K562 (cell line): ENCODE results near the gene GALNT15. TPM values are rescaled to one million over a fixed set of nuclear protein-coding genes. Genes with fewer than 3 reads are reported as not detected.

Experiments
- ATAC-seq: fragments of 200-7000 bp; cut with Tn5 transposase; 3 replicates; pipeline ENCODE4 v1.9.1; 2020; ENCODE audit warnings: moderate library complexity
- BruUV-seq: library from RNA; stranded (reverse); fragments of 400-500 nt; replicated peaks from 2 replicates; lab custom pipeline; 2021; lab: Mats Ljungman, UMichigan
- CTCF ChIA-PET: fragments of 300-600 bp; formaldehyde crosslinking; extraction: SDS; loops from one replicate; lab custom pipeline; 2021; ENCODE audit warnings: low intra/inter-chr PET ratio; lab: Yijun Ruan, JAX
- POLR2A ChIA-PET: fragments of 300-600, 350-650 bp; sonication (Branson Sonifier 250); formaldehyde crosslinking; extraction: SDS; loops from one replicate; lab custom pipeline; 2021; ENCODE audit warnings: antibody characterized with exemption, inconsistent platforms; lab: Yijun Ruan, JAX
- DNase-seq, 4 experiments: peaks; one replicate each; pipeline versions ENCODE4 v3.0.0 to v3.0.0-alpha.2; 2011 to 2018; ENCODE audit warnings: low spot score in 3 of 4, mixed read lengths in 3 of 4; ENCODE audit errors: extremely low read depth in 1 of 4
- FAIRE-seq: peaks from 2 replicates; lab custom pipeline; 2011; peaks lifted over from hg19 to GRCh38; lab: Jason Lieb, UNC
- H2AFZ ChIP-seq: 2 replicates; pipeline ENCODE4 v1.6.0; 2011; ENCODE audit warnings: low read depth, low read length, control low read depth, inconsistent platforms
- H3K27ac ChIP-seq: fragments of 200-600 bp; 3 replicates; pipeline ENCODE4 v1.8.0; 2011; ENCODE audit warnings: low read depth, mild to moderate bottlenecking, control low read depth, inconsistent platforms, low read length, moderate library complexity, mixed read lengths; ENCODE audit errors: extremely low read depth
- H3K27me3 ChIP-seq, 2 experiments: fragments of 300-600 bp in 1 of 2; 2 replicates in 1 of 2; 3 replicates in 1 of 2; pipeline versions ENCODE4 v1.6.0 to v1.8.0; 2011; ENCODE audit warnings: inconsistent platforms in 2 of 2, low read length in 2 of 2, mild to moderate bottlenecking in 1 of 2, mixed read lengths in 1 of 2, moderate library complexity in 1 of 2; ENCODE audit not compliant: control insufficient read depth in 2 of 2, insufficient read depth in 2 of 2
- H3K36me3 ChIP-seq: fragments of 300-600 bp; 3 replicates; pipeline ENCODE4 v1.8.0; 2011; ENCODE audit warnings: mild to moderate bottlenecking, low read length, inconsistent platforms; ENCODE audit not compliant: control insufficient read depth, insufficient read depth
- H3K4me1 ChIP-seq, 2 experiments: fragments of 200-600 bp in 1 of 2; replicated peaks in 1 of 2; 2 replicates in 1 of 2; 3 replicates in 1 of 2; pipeline versions ENCODE4 v1.5.1 to v1.8.0; 2011; ENCODE audit warnings: inconsistent platforms in 2 of 2, low read length in 2 of 2, mild to moderate bottlenecking in 1 of 2, mixed read lengths in 1 of 2, moderate library complexity in 1 of 2; ENCODE audit not compliant: control insufficient read depth in 2 of 2, insufficient read depth in 2 of 2
- H3K4me2 ChIP-seq: 2 replicates; pipeline ENCODE4 v1.6.1; 2011; ENCODE audit warnings: low read length, control low read depth, inconsistent platforms, mixed read lengths; ENCODE audit not compliant: insufficient read depth
- H3K4me3 ChIP-seq: fragments of 200-600 bp; sonication (generic), shearing (Covaris generic); 2 replicates; pipeline ENCODE4 v1.5.1; 2016; ENCODE audit warnings: control low read depth, inconsistent platforms
- H3K79me2 ChIP-seq: fragments of 200-600 bp; 3 replicates; pipeline ENCODE4 v1.8.0; 2011; ENCODE audit warnings: low read length, inconsistent platforms; ENCODE audit not compliant: control insufficient read depth, insufficient read depth
- H3K9ac ChIP-seq, 2 experiments: 2 replicates each; pipeline versions ENCODE4 v1.6.0 to v1.6.1; 2011; ENCODE audit warnings: low read depth in 2 of 2, low read length in 2 of 2, control low read depth in 1 of 2, inconsistent platforms in 1 of 2, mild to moderate bottlenecking in 1 of 2, mixed read lengths in 1 of 2; ENCODE audit not compliant: insufficient read depth in 1 of 2
- H3K9me1 ChIP-seq: one replicate; pipeline ENCODE4 v1.6.0; 2011; ENCODE audit warnings: inconsistent platforms, mild to moderate bottlenecking, low read length, moderate library complexity; ENCODE audit not compliant: control insufficient read depth, insufficient read depth
- H3K9me3 ChIP-seq: replicated peaks from 2 replicates; pipeline ENCODE4 v1.5.1; 2011; ENCODE audit warnings: low read depth, low read length, inconsistent platforms; ENCODE audit not compliant: control insufficient read depth, insufficient read depth
- H4K20me1 ChIP-seq: replicated peaks from 2 replicates; pipeline ENCODE4 v1.6.1; 2011; ENCODE audit warnings: low read length, inconsistent platforms, mixed read lengths; ENCODE audit not compliant: control insufficient read depth, insufficient read depth
- RAD21 ChIP-seq, 2 experiments: fragments of 250-450 bp in 1 of 2; fragments of 450-650 bp in 1 of 2; sonication (Bioruptor Pico) in 1 of 2; formaldehyde crosslinking in 1 of 2; IDR thresholded peaks in 1 of 2; conservative IDR thresholded peaks in 1 of 2; 2 replicates each; pipeline versions ENCODE4 v1.4.0 to v1.8.0; 2020 to 2022; ENCODE audit warnings: mild to moderate bottlenecking in 2 of 2, moderate library complexity in 1 of 2
- WGBS: fragments of 100-300 bp; shearing (Covaris generic); methylation state at CpG from one replicate; pipeline ENCODE4 v1.1.6; 2016; ENCODE audit warnings: low coverage, mixed read lengths; ENCODE audit not compliant: insufficient coverage; ENCODE audit errors: missing lambda C conversion rate; 5-methylcytosine and 5-hydroxymethylcytosine counted together
- in situ Hi-C: fragments of 300-500 bp; cut with MboI; formaldehyde crosslinking; loops from 4 replicates; pipeline ENCODE4 v1.15.0; 2018; ENCODE audit warnings: inconsistent platforms, mixed read lengths
- intact Hi-C: fragments of 100-400 bp; cut with micrococcal nuclease; formaldehyde crosslinking; loops from 2 replicates; pipeline ENCODE4 v1.14.2; 2022
- polyA plus RNA-seq, 8 experiments: library from polyadenylated mRNA; depleted of rRNA in 4 of 8; stranded (reverse) in 5 of 8; unstranded in 3 of 8; fragments of >200 nt; fragmentation: Nextera tagmentation in 2 of 8; fragmentation: Illumina TruSeq in 1 of 8; extraction: Ambion mirVana in 2 of 8; extraction: Trizol in 1 of 8; gene quantifications; 2 replicates each; pipeline versions ENCODE4 v1.2.1 to v1.2.3, GENCODE V29; 2011 to 2014; ENCODE audit warnings: inconsistent platforms in 1 of 8, missing spikeins in 1 of 8
- total RNA-seq, 7 experiments: library from RNA; depleted of rRNA in 6 of 7; stranded (reverse); fragments of >200 nt in 6 of 7; fragmentation: Illumina TruSeq in 2 of 7; extraction: Trizol in 2 of 7; gene quantifications; 2 replicates each; pipeline versions ENCODE4 v1.2.1 to v1.2.3, GENCODE V29; 2011 to 2021; ENCODE audit warnings: low replicate concordance in 1 of 7
- TF ChIP-seq, protein P1 (sequence below): fragments of 250-450 bp; sonication (Bioruptor Pico); IDR thresholded peaks from 2 replicates; pipeline ENCODE4 v1.5.0; 2021; ENCODE audit warnings: mild to moderate bottlenecking, moderate library complexity

The GALNT15 gene
- total and polyA plus RNA-seq, 9 of the 15 experiments (the other 6 are each of a cell fraction or from before 2014, with no cell fraction given): not detected

DNA sequence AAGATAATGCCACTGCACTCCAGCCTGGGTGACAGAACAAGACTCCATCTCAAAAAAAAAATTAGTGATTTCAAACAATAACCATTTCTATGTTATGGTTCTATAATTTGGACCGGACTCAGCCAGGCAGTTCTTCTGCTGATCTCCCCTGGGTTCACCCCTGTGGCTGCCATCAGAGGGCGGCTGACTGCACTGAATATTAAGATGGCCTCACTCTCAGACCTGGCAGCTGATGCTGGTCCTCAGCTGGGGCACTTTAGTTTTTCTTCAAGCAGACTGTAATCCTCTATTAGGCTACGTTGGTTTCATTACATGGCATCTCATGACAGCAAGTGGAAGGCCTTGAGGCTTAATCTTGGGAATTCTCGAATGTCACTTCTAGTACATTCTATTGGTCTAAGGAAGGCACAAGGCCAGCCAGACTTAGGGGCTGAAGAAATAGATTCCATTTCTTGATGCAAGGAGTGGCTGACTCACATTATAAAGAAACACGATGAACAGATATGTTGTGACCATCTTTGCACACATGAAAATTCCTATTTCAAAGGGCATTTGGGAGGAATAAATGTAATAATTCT, 12.8 kb downstream of the GALNT15 start:
- H3K79me2 ChIP-seq: no peaks in the 10 kb centered on the region
- ATAC-seq (no peak), DNase-seq (no peak), FAIRE-seq (no peak)
- in situ Hi-C loops (no loop called here), intact Hi-C loops (no loop called here)
- H3K4me2 ChIP-seq: no peak overlapping the region
- no peak overlapping the region for H3K27ac ChIP-seq
- H3K27me3 ChIP-seq: peaks cover 18 to 32% of the 10 kb centered on the region in 2 experiments
- ChIA-PET POLR2A (no interaction called here), CTCF (no interaction called here)
- H3K9me3 ChIP-seq: no peaks in the 10 kb centered on the region
- no peaks in the 10 kb centered on the region for H4K20me1 ChIP-seq
- H3K9ac ChIP-seq: no peak overlapping the region
- no peak overlapping the region for H3K4me3 ChIP-seq
- H2AFZ ChIP-seq: no peak overlapping the region
- H3K9me1 ChIP-seq: no peaks in the 10 kb centered on the region
- TF ChIP-seq RAD21 (CRISPR knock-in tag; conservative IDR thresholded peaks at IDR 0.05 in 1 of 2, IDR thresholded peaks at IDR 0.05 in 1 of 2): 0 out of 4 replicates have a peak, but pooled peaks of 1 of the 2 experiments have one; percentile 10
- TF ChIP-seq, protein P1, sequence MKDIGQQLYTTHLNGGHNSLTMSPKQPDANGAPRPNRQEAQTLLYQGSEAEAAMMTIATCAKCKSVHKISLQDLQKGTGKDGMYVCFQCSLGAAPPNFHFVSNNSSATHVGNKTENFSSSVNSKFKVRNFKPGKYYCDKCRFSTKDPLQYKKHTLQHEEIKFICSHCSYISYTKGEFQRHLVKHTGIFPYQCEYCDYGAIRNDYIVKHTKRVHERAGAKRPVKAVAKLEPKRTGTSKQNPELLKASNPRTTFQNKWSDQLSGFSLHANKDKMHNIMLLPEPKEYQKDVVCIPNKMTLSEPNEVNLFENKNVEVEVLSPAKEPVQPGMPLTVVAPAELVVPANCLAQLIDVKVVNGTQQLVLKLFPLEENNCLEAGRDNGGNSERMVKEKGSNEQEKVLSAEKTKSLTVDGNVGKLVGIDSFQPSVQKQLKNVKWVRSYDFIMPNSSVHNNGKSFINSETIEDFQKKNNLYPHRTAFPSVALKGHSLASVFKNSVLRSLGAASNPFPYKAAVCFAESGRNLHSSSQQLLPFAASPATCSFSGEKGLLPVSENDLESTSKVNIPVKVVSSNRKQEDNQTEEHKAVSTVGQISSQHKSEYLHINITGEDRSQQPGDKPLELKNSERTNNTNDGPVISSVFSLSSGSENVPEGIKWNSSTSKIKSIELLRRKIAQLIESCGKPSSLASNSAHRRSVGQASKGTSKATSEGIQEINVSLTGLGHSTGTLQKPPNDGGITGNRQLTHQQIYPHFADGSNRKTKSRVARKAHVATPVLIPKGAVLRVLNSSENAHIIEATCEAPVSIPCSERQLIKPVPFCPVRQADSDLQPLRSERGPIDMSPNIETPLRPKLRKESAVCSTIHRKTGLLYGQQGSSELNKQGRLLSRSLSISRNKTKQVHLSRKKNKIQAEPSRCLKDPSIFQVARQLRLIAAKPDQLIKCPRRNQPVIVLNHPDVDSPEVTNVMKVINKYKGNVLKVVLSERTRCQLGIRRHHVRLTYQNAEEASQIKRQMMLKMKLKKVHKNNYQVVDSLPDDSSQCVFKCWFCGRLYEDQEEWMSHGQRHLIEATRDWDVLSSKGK (CRISPR knock-in tag): no peak
- no peaks in the 10 kb centered on the region; the same call in 2 of the 3 replicates for H3K36me3 ChIP-seq
- no TSS peak for BruUV-seq
- no peaks in the 10 kb centered on the region for H3K4me1 ChIP-seq
- 1% methylated on average over 5 of the region's 5 CpGs for WGBS
